Measurements from ENCODE around the gene GABRA5.
"Not testable (repeated sequence)": the region's sequence is repeated elsewhere in the genome, so short reads cannot be mapped to it uniquely, and the experiment has no call there.

GABRA5 gene

DNA sequence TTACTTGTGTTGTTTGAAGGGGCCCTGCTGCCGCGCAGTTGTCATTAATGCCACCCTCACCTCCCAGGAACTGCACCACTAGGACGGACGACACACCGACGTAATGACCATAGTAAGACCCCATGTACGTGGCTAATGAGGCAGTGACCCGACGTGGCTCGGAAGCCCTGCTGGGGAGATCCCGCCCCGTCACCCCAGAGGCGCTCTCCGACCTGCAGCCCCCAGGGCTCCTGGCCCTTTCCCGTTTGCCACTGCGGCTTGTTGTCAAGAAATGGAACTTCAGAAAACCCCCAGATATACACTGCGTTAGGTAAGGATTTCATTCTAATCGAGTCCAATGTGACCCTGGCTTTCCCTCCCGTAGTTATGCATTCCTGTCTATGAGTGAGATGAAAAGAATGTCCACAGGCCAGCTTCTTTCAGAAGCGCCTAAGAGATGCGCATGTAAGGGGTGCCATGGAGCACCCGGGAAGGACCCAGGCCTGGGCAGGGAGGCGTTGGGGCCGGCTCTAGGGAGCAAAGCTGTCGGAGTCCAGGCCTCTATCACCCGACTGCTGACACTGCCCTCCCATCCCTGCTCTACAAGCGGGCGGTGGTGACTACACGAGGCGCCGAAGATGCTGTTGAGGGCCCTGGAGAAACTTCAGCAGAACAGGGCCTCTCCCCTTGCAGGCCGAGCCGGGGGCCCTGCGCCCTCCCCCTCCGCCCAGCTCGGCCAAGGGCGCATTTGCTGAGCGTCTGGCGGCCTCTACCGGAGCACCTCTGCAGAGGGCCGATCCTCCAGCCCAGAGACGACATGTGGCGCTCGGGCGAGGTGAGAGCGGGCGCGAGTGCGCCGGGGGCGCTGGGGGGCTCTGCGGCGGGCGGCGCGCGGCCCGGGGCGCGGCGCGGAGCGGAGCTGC, at the start of gene GABRA5:
Gene GABRA5 (plus strand): TSS at position 765 of the 902 bp plus-strand sequence. CDS start 2,187 bp downstream, outside the sequence.
- FAIRE-seq = no peak

GRCh38 chr15:26831191-26831590, 35.7 kb upstream of the GABRA5 start:
- not testable (repeated sequence) for FAIRE-seq

GRCh38 chr15:26831951-26832350, 34.9 kb upstream of the GABRA5 start:
- FAIRE-seq = no peak

DNA sequence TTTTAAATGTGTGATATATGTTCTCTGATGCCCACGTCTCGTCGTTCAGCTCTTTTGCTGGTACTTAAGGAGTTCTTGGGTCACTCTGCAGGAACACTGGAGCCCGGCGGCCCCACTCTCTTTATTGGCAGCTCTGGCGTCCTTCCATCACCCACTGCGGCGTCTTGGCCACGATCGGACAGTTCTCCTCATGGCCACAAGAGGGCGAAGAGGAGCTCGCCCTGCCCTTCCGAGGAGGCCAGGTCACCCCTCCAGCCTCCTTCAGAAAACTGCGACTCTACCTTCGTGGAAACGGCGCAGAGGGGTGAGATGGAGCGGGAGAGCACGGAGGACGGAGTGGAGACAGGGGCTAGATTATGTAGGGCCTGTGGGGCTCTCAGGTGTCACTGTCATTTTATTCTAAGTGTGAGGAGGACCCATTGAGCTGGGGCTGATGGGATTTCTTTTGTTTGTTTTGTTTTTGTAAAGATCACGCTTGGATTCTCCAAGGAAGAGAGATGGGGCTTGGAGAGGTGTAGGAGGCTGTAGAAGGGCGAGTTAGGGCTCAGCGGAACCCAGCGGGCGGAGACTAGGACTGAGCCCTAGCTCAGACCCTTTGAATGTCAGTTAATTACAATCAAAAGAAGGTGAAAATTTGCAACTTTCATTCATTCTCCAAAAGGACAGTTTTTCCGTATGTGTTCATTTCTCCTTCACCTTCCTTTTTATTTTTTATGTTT, 28.0 kb upstream of the GABRA5 start:
- FAIRE-seq = no peak

GRCh38 chr15:26841514-26841913, 25.3 kb upstream of the GABRA5 start:
- FAIRE-seq = no peak

DNA sequence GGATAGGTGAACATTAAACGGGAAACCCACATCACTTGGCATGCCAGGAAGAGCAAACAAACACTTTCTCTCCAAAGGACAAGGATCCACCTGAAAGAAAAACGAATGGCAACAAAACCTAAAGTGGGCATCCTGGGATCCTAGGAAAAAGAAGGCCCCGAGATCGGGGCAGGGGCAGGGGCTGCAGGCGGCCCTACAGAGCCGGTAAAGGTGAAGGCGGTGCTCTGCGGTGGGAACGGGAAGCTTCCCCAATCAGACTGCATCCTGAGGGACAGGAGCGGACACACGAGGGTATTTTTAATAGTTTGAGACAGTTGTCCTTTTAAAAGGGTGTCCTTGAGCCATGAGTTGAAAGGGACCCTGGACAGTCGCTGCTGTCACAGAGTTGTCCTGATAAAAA, 24.9 kb upstream of the GABRA5 start:
- FAIRE-seq = no peak

DNA sequence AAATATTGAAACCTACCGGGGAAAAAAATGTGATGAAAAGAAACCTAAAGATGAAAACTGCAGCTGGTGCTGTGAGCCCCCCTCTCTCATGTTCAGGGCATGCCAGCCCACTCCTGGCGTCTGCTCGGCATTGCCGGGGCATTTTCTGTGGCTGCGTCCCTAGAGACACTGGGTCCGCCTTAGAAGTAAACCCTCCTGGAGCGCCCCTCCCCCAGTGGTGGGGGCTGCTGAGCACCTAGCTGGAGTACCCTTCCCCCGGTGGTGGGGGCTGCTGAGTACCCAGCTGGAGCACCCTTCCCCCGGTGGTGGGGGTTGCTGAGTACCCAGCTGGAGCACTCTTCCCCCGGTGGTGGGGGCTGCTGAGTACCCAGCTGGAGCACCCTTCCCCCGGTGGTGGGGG, 24.5 kb upstream of the GABRA5 start:
- no peak for FAIRE-seq

DNA sequence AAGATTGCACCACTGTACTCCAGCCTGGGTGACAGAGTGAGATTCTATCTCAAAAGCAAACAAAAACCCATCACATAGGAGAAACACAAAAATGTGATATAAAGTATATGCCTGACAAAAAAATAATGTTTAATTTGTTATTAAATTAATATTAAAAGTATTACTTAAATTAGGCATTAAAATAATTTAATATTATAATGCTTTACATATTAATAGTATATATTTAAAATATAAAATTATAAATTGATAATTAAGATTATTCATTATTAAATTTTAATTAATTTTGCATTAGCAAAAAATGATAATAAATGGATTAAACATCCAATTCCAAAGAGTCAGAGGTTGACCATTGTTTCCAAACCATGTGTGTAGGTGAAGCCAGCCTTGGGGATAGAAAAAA, 22.0 kb upstream of the GABRA5 start:
- peak; percentile 62 for FAIRE-seq

DNA sequence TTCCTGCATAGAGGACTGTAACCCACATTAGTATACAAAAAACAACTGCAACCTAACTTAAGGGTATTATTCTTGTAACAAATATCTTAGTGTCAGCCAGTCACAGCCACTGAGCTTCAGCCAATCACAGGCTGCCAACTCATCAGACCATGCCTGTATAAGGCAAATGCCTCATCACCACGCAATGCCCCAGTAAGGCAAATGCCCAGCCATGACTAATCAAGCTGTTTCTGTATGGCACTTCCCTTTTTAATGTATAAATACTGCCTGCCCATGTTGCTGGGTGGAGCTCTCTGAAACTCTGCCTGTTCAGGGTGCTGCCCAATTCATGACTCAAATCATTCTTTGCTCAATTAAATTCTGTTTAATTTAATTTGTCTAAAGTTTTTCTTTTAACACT, 18.4 kb upstream of the GABRA5 start:
- FAIRE-seq = no peak

- FAIRE-seq = no peak
Observed at GRCh38 chr15:26850161-26850560, 16.7 kb upstream of the GABRA5 start.

- no peak for FAIRE-seq
Observed at GRCh38 chr15:26852980-26853379, 13.9 kb upstream of the GABRA5 start.

DNA sequence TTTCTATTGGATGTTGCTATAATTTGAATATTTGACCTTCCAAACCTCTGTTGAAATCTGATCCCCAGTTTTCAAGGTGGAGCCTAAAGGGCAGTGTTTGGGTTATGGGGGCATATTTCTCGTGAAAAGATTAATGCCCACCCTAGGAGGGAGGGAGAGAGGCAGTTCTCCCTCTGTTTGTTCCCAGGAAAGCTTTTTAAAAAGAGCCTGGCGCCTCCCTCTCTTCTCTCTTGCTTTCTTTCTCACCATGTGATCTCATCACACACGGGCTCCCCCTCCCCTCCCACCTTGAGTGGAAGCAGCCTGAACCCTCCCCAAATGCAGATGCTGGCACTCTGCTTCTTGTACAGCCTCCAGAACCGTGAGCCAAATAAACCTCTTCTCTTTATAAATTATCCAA, 12.4 kb upstream of the GABRA5 start:
- FAIRE-seq = no peak

DNA sequence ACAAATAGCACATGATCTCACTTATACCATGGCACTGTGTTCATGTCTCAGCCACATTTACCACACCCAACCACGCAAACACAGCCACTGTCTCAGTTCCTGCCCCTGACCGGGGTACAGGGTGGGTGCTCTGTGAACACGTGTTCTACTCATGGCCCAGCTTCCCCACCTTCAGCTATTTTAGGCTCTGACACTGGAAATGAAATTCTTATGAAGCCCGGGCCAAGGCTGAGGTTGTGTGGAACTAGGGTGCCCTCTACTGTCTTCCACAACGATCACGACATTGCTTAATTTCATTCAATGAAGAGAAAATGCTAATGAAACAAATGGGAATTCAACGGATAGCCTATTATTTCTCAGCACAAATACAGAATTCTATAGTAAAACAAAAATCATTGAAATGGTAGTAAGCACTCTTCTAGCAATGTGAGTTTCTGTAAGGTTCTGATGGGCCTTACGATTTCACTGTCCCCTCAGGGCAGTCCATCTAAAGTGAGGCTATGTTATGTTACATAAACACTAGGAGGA, 2.1 kb upstream of the GABRA5 start:
- no peak for FAIRE-seq

GRCh38 chr15:26867200-26868007, 542 bp downstream of the GABRA5 start:
- no peak for FAIRE-seq

DNA sequence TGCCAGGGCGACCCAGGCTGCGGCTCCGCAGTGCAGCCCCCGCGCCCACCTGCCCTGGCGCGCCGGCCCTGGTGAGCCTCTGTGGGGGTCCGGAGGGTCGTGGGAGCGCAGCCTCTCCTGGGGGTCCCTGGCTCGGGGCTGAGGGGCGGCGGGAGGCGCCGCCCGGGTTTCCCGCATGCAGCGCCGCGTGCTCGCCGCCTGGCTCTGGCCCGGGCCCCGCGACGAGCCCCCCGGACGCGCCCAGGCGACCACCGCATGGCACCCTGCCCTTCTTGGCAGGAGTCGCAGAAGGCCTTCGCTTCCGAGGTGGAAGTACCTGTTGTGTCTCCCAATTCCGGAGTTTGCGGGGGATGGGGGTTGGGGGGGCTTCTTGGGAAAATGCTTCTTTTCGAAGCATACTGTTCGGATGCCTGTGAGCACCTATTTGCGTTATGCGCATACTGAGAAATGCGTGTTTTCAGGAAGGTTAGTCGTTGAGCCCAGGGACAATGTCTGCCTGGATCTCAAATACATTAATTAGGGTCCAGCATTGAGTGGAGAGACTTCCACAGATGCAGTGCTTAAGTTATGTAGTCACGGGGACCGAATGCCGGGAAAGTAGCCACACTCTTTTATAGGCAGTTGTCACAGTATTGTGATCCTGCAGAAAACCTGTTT, 1.3 kb downstream of the GABRA5 start:
- FAIRE-seq = no peak

DNA sequence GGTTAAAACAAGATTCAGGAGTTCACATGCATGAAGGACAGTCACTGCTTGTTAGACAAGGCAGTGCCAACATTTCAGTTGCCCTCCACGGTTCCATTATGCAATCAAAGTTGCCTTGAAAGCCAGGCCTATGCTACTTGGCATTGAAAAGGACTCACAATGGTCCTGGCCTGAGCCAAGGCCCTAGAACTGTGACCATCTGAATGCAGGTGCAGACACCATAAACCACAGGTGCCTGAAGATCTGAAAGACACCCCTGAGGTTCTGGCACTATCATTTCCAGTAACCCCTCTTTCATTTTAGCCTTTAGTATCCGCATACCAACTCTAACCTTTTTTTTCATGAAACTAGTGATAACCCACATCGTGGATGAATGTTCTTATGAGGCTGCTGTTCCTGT, 2.8 kb downstream of the GABRA5 start:
- FAIRE-seq = no peak

GRCh38 chr15:26870346-26870745, 3.5 kb downstream of the GABRA5 start:
- no peak for FAIRE-seq

- no peak for FAIRE-seq
Observed at GRCh38 chr15:26872206-26872605, 5.3 kb downstream of the GABRA5 start.

DNA sequence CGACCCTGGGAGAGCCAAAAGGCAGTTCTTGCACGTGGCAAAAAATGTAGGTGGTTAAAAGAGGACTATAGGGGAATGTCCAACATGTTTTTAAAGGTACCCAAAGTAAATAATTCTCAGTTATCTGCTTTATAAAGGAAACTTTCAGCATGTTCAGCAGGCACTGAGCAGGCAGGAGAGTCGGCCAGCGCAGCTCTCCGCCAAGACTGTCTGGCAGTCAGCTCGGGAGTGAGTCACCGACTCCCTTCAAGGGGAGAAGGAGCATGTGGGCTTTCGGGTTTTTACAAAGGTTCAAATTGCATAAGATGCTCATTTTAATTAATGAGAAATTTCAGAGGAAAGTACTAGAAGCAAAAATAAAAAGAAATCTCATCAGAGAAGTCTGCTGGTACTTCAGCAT, 7.0 kb downstream of the GABRA5 start:
- FAIRE-seq = no peak

DNA sequence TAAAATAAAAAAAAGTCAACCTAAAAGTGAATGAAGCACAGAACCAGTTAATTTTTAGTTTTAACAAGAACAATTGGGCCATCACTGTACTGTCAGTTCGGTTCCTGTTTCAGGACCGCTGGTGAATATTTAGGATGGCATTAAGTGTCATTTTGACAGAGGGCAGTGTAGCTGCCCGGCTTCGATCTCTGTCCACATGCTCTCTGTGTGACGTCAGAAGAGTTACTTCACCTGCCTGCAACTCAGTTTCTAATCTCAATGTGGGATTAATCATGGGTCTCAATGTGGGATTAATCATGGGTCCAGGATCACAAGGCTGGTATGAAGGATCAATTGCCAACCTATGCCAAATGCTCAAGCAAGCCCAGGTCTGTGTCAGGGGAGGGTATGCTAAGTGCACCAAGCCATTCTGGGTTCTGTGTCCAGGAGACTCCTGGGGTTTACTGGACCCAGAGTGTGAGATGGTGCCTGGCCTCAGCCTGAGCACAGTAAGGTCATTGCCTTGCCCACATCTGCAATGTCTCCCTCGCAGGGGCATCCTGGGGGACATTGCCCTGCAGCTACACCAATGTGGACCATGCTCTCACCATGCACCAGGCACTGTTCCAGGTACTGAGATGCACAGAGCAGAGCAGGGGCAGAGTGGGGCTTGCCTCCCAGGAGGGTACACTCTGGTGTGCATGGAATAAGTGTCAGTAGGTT, 8.1 kb downstream of the GABRA5 start:
- no peak for FAIRE-seq

GRCh38 chr15:26875476-26875850, 8.6 kb downstream of the GABRA5 start:
- FAIRE-seq = no peak

DNA sequence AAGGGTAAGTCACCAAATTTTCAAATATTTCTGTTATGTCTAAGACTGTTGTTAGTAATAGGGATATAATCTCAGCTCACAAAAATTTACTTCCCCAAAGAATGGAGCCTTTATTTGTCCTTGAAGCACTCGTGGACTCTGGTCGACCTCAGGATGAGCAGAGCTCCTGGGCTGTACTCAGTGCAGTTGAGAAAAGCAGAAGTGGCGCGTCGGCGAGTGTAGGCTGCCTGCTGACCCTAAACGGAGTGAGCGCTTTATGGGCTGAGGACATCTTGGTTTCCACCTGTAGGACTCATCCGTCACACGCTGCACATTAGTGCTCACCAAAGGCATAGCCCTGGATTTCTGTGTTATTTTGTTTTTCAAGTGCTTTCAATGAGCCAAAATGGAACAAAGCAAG, 11.0 kb downstream of the GABRA5 start:
- FAIRE-seq = no peak

Data from TTC549 (cell line).